Measurements from ENCODE around the gene SPPL3.

- no peak for TF ChIP-seq EZH2 (IDR thresholded peaks at IDR 0.05; ENCODE audit: low read depth, unreplicated experiment)
- no peak for TF ChIP-seq CTCF (conservative IDR thresholded peaks at IDR 0.05; ENCODE audit: low read depth in 2 of 2)
- no peak for TF ChIP-seq REST (IDR thresholded peaks at IDR 0.05; ENCODE audit: unreplicated experiment)
- no peak for TF ChIP-seq POLR2AphosphoS5 (IDR thresholded peaks at IDR 0.05; ENCODE audit: low read depth)
- no peak for TF ChIP-seq CREB1 (CRISPR knock-in tag; IDR thresholded peaks at IDR 0.05; ENCODE audit: low read depth)
- no peak for TF ChIP-seq EZH2phosphoT487 (IDR thresholded peaks at IDR 0.05; ENCODE audit: unreplicated experiment)
Measured at GRCh38 chr12:120916561-120916960, 12.4 kb upstream of the SPPL3 start.

All from GM23338 (cell line).